Neural progenitor cell (in vitro differentiated cells): Measurements from ENCODE around the gene IP6K1.

Experiments used
- EZH2phosphoT487 ChIP-seq: fragments of 200-600 bp; sonication (generic); IDR thresholded peaks from 2 replicates; pipeline ENCODE4 v1.6.1; 2017; ENCODE audit warnings: antibody characterized with exemption
- TF ChIP-seq, protein P1 (sequence below): fragments of 200-600 bp; sonication (generic); IDR thresholded peaks from 2 replicates; pipeline ENCODE4 v1.5.1; 2017; ENCODE audit warnings: antibody characterized with exemption, mild to moderate bottlenecking

- TF ChIP-seq, protein P1, sequence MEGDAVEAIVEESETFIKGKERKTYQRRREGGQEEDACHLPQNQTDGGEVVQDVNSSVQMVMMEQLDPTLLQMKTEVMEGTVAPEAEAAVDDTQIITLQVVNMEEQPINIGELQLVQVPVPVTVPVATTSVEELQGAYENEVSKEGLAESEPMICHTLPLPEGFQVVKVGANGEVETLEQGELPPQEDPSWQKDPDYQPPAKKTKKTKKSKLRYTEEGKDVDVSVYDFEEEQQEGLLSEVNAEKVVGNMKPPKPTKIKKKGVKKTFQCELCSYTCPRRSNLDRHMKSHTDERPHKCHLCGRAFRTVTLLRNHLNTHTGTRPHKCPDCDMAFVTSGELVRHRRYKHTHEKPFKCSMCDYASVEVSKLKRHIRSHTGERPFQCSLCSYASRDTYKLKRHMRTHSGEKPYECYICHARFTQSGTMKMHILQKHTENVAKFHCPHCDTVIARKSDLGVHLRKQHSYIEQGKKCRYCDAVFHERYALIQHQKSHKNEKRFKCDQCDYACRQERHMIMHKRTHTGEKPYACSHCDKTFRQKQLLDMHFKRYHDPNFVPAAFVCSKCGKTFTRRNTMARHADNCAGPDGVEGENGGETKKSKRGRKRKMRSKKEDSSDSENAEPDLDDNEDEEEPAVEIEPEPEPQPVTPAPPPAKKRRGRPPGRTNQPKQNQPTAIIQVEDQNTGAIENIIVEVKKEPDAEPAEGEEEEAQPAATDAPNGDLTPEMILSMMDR, result no peak
- no peak for TF ChIP-seq EZH2phosphoT487
These were observed 27.3 kb upstream of the IP6K1 start, which contains the start of gene UBA7 for GRCh38 chr3:49813497-49814174.
